Stimulated activated CD4-positive, alpha-beta T cell treated with anti-CD3 and anti-CD28 coated beads, Interleukin-15, amount 100 ng/mL, for 1 hour (primary cell): ENCODE data around the gene TNS3.
"Not testable (repeated sequence)": the region's sequence is repeated elsewhere in the genome, so short reads cannot be mapped to it uniquely, and the experiment has no call there.

ENCODE experiments used
- DNase-seq, 2 donors: peaks; one replicate each; pipeline ENCODE4 v3.0.0-alpha.2; 2020; ENCODE audit warnings: low read depth in 1 of 2, low spot score in 1 of 2

Gene TNS3

DNA sequence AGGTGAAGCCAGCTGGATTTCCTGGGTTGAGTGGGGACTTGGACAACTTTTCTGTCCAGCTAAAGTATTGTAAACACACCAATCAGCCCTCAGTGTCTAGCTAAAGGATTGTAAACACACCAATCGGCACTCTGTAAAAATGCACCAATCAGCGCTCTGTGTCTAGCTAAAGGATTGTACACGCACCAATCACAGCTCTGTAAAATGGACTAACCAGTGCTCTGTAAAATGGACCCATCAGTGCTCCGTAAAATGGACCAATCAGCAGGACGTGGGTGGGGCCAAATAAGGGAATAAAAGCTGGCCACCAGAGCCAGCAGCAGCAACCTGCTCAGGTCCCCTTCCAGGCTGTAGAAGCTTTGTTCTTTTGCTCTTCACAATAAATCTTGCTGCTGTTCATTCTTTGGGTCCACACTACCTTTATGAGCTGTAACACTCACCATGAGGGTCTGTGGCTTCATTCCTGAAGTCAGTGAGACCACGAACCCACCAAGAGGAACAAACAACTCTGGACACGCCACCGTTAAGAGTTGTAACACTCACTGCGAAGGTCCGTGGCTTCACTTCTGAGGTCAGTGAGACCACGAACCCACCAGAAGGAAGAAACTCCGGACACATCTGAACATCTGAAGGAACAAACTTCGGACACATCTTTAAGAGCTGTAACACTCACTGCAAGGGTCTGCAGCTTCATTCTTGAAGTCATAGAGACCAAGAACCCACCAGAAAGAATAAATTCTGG, 21.8 kb upstream of the TNS3 start:
- DNase-seq, result not testable (repeated sequence)

DNA sequence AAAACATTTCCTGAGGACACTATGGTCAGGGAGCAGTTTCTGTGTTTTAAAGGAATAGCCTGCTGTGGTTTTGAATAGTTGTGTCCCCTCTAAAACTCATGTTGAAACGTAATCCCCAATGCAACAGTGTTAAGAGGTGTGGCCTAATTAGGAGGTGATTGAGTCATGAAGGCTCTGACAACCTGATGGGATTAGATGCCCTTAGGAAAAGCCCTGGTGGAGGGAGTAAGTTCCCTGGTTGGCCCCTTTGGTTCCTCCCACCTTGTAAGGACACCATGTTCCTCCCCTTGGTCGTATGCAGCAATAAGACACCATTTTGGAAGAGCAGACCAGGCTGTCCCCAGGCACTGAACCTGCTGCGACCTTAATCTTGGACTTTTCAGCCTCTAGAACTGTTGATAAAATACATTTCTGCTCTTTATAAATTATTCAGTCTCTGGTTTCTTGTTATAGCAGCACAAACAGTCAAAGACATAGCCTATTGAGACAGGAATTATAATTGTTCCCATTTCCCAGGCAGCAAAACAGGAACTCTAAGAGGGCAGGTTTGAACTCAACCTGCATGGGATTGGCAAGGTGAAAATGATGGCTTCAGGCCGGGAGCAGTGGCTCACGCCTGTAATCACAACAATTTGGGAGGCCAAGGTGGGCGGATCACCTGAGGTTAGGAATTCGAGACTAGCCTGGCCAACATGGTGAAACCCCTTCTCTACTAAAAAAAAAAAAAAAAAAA, 20.5 kb upstream of the TNS3 start:
- no peak for DNase-seq

DNA sequence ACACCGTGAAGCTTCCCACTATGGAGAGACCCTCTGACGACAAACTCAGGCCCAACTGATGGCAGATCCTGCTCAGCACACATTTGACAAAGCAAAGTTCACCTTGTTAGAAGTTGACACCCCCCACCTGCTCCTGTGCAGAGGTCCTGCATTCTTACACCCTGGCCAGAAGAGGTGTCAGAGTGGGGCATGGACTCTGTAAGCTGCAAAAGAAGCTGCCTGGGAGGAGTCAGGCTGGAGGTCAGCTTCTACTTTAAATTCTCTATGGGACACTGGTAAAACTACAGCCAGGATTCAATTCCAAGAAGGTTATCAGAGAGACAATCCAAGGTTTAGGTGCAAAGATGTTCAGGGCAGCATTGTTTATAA, 20.0 kb upstream of the TNS3 start:
- DNase-seq, result no peak

DNA sequence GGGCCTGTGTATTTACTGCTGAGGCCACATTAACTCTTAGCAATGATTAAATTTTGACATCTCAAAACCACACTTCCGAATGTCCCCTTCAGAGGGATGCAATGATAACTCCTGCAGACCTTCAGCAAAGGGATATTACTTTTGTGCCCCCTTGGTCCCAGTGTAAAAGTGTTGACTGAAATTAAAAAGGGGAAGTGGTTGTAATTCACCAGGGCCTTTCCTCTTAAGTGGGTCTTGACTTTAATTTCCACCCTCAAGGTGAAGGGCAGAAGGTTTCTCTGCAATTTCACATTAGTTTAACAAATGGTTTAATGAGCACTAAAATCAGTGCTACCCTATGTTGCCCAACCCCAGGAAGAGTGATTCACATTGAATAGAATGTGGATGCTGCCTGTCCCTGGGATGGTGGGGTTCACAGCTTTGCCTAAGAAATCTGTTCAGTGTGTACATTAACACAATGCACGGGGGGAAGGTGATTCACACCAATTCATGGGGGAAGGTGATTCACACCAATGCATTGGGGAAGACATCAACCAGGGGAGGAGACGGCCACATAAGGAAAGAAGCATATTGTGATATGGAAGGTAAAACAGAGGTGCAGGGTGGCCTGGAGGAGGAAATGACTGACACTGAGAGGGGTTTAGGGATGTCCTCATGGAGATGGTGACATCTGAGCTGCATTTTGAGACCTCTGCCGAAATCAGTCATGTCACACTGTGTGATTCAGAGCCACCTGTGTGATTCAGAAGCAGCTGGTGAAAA, 19.4 kb upstream of the TNS3 start:
- DNase-seq, result no peak

DNA sequence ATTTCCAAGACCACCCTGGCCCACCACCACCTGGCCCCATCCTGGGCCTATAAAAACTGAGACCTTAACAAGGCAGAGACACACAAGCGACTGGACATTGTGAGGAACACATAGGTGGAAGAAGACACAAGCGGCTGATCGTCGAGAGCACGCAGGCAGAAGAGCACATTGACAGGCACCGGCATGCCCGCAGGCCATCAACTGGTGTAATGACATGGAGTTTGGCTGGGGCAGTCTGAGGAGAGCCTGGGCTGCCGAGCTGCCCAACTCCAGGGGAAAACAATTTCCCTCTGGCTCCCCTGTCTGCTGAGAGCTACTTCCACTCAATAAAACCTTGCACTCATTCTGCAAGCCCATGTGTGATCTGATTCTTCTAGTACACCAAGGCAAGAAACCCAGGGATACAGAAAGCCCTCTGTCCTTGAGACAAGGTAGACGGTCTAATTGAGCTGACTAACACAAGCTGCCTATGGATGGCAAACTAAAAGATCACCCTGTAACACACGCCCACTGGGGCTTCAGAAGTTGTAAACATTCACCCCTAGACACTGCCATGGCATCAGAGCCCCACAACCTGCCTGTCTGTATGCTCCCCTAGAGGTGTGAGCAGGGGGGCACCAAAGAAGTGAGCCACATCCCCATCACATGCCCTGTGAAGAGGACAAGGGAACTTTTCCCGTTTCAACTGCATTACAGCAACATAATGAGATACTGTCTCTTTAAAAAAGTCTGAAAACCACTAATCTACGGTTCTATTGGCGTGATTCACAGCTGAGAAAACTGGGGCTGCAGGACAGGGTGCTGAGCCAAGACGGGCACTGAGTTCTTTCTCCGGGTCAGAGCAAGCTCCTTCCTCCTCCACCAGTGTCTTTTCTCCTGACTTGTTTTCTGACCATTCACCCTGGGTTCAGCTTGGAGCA, 18.5 kb upstream of the TNS3 start:
- no peak for DNase-seq

DNA sequence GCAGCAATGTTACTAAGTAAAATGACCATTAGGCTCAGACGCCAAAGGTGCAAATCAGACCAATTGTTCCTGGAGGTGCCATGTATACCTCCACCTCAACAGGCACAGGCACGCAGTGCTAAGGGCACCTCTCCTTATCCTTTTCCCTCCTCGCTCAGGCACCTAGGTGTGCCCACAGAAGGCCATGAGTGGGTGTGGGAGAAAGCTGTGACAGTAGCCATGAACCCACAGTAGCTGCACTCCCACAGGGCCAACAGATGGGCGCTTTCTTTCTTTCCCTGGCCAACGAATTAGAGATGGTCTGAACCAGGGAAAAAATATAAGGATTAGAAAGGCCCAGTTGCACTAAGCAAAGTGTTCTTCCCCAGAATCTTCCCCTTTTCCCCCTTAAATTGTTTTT, 15.5 kb upstream of the TNS3 start:
- DNase-seq, result no peak

DNA sequence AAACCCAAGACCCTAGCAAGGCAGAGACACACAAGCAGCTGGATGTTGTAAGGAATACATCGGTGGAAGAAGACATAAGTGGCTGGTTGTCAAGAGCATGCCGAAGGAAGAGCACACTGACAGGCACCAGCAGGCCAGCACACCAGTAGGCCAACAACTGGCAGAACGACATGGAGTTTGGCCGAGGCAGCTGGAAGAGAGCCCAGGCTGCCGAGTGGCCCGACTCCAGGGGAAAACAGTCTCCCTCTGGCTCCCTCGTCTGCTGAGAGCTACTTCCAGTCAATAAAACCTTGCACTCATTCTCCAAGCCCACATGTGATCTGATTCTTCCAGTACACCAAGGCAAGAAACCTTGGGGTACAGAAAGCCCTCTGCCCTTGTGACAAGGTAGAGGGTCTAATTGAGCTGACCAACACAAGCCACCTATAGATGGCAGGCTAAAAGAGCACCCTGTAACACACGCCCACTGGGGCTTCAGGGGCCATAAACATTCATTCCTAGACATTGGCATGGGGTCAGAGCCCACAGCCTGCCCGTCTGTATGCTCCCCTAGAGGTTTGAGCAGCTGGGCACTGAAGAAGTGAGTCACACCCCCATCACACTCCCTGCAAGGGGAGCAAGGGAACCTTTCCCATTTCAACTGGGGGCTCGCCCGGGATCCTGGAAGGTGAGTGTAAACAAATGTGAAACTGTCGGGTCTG, 14.7 kb upstream of the TNS3 start:
- no peak for DNase-seq

DNA sequence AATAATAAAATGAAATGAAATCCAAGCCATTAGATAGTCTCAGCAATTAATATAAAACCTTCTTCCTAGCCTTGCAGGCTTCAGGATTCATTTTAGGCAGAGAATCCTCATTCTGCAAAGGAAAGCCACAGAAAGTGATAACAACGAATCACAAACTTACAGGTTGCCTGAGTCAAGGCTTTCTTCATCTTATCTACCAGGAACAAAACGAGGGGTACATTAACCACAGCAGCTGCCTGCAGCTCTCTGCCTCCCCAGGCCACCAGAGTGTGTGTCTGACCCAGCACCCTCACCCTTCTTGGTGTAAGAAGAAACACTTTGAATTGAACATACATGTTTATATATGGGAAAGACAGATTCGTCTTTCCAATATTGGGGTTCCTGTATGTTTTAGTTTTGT, 12.5 kb upstream of the TNS3 start:
- DNase-seq, result no peak

DNA sequence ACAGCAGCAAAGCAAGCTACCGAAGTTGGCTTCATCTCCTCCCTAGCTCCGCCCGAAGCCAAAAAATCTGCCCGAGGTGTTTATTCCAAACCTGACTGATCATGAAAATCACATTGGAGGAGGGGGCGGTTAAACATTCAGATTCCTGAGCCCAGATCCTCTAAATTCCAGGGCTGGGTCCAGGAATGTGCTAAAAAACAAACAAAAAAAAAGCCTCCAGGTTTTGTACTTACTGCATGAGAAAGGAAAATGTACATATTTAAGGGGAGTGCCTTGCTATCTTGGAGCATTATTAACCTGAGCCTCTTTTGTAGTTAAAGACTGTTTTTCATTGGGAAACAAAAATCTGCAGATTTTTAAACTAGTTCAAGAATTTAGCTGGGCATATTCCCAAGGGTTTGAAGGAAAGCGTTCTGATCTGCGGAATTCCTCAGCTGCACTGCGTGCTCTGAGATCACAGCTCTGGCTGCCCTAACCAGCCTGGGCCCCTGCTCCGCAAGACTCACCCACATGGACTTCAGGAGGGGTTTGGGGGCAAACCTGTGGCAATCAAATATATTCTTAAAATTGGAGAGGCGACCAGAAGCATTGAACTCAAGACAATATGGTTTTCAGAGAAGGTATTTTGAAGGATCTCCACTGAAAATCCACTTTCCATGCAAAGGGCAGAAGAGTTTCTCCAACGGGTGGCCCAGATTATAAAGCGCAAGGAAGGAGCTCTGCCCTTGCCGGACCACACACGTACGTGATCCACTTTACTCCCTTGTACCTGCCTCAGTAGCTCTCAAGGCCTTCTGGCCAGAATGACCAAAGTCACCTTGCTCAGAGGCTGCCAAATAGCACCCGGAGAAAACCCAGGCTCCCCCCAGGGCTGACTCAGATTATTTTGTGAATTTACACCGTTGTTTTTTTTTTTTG, 10.0 kb upstream of the TNS3 start:
- DNase-seq, result no peak

DNA sequence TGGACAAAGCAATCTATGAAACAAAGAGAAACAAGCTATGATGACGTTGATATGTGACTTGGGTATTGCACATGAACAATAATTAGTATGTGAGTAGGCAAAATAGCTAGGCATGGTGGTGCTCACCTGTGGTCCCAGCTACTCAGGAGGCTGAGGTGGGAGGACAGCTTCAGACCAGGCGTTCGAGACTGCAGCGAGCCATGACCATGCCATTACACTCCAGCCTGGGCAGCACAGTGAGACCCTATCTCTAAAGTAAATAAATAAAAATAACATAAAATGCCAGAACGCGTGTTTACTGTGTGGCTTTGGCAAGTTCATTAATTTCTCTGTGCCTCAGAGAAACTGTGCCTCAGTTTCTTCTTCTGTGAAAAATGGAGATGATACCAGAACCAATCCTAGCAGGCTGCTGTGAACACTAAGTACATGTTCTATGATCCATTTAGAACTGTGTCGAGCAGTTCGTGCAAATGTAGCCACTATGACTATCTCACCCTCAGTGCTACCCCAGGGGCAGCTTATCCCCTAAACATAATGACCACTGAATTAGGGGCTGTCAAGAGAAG, 9.3 kb upstream of the TNS3 start:
- DNase-seq, result no peak

DNA sequence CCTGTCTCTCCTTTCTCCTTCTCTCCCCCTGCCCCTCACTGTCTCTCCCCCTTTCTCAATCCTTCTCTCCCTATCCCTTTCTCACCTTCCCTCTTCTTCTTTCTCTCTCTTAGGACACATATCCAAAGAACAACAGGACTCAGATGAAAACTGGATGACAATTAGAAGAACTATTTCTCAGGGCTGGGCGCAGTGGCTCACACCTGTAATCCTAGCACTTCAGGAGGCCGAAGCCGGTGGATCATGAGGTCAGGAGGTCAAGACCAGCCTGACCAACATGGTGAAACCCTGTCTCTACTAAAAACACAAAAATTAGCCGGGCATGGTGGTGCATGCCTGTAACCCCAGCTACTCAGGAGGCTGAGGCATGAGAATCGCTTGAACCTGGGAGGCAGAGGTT, 8.3 kb upstream of the TNS3 start:
- not testable (repeated sequence) for DNase-seq

DNA sequence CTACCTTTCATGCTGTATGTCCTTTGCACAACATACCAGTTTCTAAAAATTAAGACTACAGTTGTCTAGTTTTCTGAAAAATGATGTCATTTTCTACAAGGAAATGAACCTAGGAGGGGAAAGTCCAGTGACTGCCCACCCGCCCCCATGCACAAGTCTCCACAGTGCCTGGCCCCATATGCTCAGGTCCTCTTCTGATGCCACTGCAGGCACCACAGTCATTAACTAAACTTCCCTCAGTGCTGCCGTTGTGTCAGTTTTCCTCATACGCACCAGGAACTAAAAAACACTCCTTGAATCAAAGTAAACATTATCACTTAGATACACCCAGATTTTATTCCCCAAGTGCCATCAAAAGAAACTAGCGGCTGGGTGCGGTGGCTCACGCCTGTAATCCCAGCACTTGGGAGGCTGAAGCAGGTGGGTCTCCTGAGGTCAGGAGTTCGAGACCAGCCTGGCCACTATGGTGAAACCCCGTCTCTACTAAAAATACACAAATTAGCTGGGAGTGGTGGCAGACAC, 6.9 kb upstream of the TNS3 start:
- DNase-seq, result no peak

DNA sequence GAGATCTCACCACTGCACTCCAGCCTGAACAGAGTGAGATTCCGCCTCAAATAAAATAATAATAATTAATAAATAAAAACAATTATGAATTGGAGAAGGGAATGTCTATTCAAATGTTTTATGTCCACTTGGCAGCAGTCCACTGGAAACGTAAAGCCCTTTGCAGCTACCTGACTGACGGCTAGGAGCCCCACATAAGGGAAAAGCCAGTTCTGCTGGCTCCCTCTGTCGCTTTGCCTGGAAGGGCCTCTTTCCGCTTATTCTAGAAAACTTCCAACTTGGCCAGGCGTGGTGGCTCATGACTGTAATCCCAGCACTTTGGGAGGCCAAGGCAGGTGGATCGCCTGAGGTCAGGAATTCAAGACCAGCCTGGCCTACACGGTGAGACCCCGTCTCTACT, 6.1 kb upstream of the TNS3 start:
- DNase-seq, result no peak

DNA sequence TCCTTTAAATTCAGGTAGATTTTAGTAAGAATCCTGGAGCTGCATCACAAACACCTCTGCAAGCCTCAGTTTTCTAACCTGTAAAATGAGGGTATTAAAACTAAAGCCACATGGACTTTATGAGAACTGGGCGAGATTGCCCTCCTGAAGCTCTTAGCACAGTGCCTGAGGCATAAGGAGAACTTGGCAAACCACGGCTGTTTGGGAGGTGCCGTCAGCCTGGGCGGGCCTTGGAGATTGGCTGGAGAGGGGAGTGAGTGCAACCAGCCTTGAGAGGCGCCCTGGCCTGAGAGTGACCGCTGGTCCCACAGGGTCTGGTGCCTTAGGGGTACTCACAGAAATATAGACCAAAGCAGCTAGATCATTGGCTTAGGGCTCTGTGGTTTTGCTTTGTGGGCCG, 5.4 kb upstream of the TNS3 start:
- no peak for DNase-seq

DNA sequence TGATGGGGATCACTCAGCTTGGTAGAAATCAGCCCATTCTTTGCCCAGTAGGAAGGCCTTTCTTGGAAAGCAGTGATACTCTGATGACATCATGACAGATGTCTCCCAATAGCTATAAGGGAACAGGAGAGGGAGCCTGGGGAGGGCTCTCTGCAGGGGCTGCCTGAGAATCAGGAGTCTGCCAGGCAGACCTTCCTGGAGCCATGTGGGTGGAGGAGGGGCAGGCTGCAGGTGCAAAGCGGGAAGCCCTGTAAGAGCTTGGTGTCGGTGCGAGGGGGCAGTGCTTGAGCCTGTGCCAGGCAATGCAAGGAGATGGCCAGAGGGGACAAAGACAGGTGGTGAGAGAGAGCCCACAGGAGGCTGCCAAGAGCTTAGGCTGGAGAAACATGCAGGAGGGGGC, 5.0 kb upstream of the TNS3 start:
- DNase-seq, result no peak

DNA sequence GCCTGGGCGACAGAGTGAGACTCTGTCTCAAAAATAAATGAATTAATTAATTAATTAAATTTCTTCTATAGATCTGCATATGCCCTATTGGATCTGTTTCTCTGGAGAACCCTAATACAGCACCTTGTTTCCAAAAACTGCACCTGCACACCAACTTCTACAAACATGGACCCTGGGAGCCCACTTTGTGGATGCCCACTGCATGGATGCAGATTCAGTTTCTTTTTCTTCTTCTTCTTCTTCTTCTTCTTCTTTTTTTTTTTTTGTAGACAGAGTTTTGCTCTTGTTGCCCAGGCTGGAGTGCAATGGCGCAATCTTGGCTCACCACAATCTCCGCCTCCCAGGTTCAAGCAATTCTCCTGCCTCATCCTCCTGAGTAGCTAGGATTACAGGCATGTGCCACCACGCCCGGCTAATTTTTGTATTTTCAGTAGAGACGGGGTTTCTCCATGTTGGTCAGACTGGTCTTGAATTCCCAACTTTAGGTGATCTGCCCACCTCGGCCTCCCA, 4.3 kb upstream of the TNS3 start:
- not testable (repeated sequence) for DNase-seq

DNA sequence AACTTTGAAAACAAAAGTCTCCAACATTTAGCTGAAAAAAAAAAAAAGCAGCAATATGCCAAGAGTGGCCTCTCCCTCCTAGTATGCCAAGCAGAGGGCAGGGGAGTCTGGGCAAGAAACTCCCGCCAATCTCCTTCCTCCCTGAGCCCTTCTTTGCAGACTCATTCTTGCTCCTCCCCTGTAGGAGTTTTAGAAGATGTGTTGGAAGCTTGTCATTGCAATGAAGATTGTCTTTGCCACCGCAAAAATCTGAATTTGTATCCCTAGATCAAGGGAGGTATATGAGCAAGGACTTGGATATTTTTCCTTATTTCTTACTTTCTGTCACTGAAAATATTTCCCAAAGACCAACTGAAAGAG, 2.6 kb upstream of the TNS3 start:
- DNase-seq, result no peak

DNA sequence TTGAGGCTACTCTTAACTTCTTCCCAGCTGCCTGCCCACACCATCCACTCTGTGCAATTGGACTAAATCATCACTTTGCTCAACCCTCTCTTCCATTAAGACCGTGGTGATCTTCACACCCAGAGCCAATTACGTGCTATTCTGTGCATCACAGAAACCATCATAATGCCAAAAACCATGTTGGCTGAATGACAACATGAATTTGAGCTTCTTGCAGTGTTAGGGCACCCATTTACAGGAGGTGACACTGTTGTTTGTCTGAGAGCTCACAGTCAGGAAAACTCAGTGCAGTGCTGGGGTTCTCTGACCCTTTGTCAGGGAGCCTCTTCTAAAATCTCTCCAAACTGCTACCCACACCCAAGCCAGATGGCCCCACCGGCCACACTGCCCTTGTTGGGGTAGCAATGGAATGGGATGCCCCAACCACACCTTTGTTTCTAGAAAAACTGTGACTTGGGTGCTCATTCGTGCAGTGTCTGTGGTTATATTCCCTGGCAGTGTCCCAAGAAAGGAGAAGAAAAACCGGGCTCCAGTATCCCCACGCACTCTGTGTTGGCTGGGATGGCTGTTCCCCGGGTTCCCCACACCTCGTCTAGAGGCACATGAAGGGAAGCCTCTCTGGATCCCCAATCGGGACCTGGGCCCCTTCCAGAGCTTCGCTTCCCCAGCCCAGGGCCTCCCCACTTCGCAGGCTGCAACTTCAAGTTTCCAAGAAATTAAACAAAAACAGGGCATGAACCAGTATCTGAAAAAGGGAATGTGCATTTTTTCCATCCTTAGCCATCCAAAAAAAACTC, 2.0 kb upstream of the TNS3 start:
- DNase-seq, result no peak
